GM18507 (cell line): ENCODE data around the gene IFNE.

Experiments used
- DNase-seq: peaks from one replicate; pipeline ENCODE4 v3.0.0; 2011; ENCODE audit warnings: low read depth; ENCODE audit not compliant: insufficient read length; ENCODE audit errors: extremely low spot score
- FAIRE-seq: peaks from 2 replicates; lab custom pipeline; 2011; peaks lifted over from hg19 to GRCh38; lab: Jason Lieb, UNC

IFNE gene

DNA sequence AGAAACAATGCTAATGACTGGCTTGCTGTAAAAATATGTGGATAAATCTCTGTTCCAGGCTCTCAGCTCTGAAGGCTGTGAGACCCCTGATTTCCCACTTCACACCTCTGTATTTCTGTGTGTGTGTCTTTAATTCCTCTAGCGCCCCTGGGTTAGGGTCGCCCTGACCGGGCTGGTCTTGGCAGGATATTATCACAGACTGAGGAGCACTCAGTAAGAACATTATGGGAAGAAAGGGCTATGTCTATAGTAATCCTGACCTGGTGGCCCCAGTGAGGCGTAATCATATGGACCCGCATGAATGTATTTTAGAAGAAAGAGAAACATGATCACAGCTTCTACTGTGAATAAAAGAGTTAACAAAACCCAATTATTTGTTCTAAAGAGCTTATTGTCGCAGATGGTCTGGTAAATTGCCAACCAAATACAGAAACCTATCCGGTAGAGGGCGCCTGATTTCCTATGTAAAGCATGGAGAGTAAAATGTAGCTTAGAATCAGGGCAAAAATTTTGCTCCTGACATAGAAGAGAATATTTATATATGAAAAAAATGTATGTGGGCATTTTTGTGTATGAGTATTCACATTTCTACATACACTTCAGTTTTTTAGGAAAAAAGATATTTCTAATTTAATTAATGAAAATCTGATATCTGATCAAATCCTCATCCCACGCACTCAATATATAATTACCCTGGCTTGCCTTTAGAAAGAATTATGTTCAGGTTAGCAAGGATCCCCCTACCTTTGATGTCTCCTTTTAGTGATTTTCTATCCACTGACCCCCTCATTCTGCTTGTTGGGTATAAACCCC lies 47.7 kb downstream of the IFNE start:
- DNase-seq (no peak), FAIRE-seq (peak; percentile 55)

DNA sequence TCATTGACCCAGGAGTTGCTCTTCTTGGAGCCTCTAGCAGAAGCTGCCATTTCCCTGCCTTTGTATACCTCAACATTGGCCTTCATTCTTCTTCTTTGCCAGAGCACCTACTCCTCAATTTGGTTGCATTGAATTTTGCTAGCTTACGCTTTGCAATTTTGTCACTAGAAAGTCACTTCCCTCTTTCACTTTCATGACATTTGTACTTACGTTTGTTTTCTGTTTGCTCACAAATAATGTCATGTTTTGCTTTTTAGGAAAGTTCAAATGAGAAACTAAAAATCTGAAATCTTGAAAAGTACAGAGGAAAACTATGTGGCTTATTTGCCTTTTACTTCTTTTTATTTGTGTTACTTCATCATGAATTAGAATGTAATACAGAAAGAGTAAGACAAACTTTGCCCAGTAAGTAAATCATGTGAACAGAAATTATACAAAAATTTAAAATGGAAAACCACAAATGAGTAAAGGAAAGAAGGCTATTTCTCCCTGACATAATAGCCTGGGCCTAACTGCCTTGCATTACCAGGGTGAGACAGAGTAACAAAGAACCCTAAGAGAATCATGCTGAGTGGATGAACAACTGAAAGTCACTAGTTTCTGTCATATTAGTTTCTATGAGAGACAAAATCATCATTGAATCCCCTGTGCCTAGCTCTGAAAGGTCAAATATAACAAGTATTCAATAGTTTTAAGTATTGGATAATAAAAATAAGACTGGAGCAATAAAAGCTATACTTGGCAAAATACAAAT lies 49.3 kb downstream of the IFNE start:
- peak; percentile 72 for FAIRE-seq
- no peak for DNase-seq
